Ureter (tissue), 1 donor: Measurements from ENCODE around the gene CACNA1C. TPM values are rescaled to one million over a fixed set of nuclear protein-coding genes. Genes with fewer than 3 reads are reported as not detected.
"Not testable (repeated sequence)": the region's sequence is repeated elsewhere in the genome, so short reads cannot be mapped to it uniquely, and the experiment has no call there.

Experiments
- DNase-seq: peaks from one replicate; pipeline ENCODE4 v3.0.0-alpha.2; 2020; ENCODE audit warnings: low spot score
- total RNA-seq: library from RNA; stranded (reverse); gene quantifications from one replicate; pipeline ENCODE4 v1.2.4, GENCODE V29; 2023
- donor health status: DM: yes; HTN: yes; CAD: no.

The CACNA1C gene
- total RNA-seq, 1 donor from 2014 or later = 30.1 TPM

- DNase-seq = no peak
Measured at GRCh38 chr12:2690348-2691005, 637.7 kb downstream of the CACNA1C start.

DNA sequence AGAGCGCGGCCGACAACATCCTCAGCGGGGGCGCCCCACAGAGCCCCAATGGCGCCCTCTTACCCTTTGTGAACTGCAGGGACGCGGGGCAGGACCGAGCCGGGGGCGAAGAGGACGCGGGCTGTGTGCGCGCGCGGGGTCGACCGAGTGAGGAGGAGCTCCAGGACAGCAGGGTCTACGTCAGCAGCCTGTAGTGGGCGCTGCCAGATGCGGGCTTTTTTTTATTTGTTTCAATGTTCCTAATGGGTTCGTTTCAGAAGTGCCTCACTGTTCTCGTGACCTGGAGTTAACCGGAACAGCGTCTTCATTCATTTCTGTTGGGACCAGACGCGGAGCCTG is 638.2 kb downstream of the CACNA1C start:
- DNase-seq = no peak

DNA sequence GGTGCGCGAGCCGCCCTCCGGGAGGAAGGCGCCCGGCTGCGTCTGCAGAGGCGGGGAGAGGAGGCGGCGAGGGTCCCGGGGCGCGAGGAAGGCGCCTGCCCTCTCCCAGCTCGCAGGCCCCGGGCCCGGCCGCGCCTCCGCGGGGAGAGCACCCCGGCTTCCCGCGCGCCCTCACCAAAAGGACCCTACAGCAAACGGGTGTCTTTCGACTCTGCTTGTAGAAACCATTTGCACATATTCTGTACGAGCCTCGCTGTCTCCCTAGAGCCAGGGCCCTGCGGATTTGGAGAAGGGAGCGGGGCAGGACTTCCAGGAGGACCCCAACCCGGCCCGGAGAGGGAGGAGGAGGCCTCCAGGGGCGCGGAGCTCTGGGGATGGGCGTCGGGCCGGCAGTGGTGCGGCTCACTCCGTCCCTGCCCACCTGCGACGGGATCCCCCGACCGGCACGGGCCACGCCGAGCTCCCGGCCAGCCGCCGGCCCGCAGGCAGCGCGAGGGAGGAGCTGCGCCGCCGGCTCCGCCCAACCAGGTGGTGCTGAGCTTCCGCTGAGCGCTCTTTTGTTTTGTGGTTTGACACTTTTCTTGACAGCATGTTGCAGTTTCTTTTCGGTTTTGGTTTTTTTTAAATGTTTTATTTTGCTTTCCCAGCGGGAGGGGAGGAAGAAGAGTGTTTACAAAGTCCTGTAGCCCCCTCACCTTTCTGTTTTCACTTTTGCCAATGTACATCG is 638.7 kb downstream of the CACNA1C start:
- DNase-seq = no peak

DNA sequence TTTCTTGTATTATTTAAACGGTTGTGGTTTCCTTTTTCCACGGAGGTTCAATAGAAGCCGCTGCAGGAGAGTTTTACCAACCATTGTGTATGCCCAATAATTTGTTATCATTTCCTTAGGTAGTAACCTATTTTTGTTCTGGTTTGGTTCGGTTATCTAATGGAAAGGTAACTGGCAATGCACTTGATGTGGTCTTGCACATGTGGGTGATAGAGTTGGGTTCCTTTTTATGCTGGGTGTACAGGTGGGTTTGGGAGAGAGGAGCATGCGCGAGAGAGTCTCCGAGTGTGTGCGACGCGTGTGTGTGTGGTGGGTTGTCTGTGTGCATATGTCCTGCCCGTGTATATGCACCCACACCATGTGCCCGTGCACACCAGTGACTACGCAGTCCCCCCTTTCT is 639.3 kb downstream of the CACNA1C start:
- DNase-seq = no peak

DNA sequence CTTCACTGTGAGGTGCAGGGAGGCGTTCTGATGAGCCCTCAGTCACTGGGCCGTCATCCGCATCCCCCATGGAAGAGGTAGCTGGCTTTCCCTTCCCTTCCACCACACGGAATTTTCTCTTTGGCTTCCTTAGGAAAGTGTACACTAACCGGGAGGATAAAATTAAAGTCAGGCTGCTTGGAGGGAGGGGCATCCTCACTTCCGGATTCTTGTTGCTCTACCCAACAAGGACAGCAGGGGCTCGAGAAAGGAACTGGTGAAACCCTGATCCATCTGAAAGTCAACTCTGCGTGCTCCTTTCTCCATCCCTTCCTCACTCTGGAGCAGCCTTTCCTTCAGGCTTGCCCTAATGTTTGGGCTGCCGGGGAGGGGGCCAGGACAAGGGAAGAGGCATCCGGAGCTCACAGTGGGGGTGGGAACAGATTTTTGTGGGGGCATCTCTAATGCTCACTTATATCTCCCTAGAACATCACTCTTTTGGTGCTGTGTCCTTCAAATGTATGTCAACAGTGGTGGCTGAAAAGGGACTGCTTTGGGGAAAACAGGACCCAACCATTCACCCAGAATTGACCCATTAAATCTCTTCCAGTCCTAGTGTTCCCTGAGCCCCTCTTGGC is 640.6 kb downstream of the CACNA1C start:
- DNase-seq = no peak

DNA sequence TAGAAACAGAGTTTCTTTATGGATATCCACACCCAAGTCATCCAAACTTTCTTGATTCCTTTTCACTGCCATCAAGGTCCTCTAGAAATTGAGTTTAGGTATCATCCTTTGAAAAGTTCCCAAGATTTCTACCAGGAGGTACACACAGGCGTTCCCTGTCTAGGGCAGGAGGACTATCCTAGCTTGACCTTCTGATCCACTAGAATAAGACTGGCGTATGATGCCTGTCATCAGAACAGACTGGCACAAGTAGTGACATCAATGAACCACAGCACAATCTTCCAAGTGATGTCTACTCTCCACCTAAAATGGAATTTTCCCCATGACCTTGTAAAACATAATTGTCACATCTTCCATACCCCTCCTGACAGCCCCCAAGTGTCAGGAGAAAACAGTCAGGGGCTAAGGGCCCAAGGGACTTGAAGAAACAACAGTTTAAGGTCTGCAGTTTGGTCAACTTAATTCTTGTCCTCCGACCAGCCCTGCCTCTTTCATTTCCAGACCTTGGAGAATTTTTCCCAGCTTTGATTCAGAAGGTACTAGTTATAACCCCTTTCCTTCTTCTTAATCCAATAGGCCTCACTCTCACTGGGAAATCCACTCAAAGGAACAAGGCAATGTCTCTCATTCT is 641.3 kb downstream of the CACNA1C start:
- DNase-seq = no peak

DNA sequence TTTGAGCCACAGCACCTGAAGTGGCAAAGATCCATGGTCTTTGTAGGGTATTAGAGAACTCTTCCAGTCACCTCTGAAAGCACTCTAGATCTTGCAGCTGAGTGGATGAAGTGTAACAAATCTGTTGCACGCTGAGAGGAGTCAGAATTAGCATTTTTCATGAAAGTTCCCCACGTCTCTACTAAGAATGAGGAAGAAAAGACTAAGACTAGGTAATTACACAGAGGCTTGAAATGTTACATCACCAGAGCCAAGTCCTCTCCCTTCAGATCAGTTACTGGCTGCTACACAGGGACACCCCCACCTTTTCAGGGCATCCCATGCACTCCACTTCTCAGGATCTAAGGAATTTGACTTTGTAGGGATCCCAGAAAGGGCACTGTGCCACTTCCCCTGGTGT is 643.3 kb downstream of the CACNA1C start:
- DNase-seq = no peak

DNA sequence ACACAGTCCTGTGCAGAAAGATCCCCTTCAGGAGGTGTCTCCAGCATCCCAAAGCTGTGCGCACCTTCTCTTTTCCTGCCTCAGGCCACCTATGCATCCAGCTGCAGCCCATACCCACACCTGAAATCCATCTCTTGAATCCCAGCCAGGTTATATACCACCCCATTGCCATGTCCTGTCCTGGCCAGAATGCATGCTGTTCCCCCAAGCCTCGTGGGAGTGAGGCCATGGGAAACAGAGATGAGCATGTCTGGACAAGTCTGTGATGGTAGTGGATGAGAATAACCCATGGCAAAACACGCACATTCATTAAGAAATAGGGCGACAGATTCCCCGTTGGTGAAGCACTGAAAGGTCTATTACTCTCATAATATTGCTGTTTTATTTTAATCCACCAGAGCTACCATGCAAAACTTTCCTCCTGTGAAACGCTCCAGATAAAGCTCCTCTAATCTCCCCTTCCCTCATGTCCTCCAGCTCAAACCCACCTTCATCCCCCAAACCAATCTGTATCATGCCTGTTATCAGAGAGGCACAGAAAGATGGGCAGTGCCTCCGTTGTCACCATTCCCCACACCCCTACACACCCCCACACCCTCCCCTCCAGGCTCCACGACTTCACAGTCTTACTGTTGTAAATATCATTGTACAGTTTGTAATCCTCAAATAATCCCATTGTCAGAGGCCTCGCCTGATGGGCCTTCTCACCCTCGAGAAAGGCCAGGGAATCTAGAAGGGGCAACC is 644.4 kb downstream of the CACNA1C start:
- no peak for DNase-seq

DNA sequence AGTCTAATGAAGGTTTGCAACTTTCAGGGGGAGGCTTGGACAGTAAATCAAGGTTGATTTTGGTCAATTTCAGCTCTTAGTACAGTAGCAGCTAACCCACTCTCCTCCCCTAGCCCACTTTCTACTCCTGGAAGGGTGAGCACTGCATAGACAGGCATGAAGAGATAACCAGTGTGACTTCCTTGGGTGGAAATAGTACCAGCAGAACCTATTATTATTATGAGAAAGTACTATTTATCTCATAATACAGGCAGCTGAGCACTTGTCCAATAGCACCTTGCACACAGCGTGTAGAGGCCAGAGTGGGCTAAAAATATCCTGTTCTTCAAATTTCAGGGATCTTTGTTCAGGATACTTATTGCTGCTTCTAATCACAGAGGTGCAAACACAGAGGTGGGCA is 645.8 kb downstream of the CACNA1C start:
- DNase-seq = no peak

DNA sequence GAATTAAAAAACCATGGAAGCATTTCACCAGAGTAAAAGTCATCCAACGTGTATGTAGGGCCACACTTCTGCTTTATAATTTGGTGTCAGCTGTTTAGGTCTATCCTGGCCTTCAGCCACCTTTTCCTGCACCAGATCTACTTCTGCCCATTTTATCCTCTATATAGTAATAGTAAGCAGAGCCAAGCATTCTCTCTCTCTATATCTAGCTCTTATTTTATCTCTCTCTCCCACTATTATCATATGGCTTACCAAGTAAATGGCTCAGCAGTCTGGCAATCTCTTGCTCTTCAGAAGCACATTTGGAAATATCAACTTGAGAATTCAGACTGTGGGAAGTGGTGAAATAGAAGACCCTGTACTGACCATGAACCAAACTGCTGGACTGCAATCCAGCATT is 657.9 kb downstream of the CACNA1C start:
- DNase-seq = no peak

GRCh38 chr12:2719392-2719791 is 666.6 kb downstream of the CACNA1C start:
- DNase-seq = no peak

- DNase-seq = no peak
Measured at GRCh38 chr12:2722806-2723205, 670.0 kb downstream of the CACNA1C start.

DNA sequence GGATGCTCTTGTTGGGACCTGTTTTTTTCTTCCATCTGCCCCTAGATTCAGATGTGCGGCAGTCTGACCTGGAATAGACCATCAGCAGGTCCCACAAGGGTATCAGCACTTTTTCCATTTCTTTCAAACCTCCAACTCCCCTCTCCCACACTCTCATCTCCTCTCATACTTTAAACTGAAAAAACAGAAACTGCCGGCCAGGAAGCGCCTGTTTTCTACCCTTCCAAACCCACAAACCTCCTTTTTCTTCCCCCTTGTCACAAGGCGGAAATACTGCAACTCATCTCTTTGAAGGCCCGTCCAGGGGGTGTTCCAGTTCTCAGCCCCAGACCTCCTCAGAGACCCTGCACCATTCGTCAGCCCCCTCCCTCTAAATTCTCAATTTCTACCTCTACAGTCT is 679.5 kb downstream of the CACNA1C start:
- DNase-seq = no peak

DNA sequence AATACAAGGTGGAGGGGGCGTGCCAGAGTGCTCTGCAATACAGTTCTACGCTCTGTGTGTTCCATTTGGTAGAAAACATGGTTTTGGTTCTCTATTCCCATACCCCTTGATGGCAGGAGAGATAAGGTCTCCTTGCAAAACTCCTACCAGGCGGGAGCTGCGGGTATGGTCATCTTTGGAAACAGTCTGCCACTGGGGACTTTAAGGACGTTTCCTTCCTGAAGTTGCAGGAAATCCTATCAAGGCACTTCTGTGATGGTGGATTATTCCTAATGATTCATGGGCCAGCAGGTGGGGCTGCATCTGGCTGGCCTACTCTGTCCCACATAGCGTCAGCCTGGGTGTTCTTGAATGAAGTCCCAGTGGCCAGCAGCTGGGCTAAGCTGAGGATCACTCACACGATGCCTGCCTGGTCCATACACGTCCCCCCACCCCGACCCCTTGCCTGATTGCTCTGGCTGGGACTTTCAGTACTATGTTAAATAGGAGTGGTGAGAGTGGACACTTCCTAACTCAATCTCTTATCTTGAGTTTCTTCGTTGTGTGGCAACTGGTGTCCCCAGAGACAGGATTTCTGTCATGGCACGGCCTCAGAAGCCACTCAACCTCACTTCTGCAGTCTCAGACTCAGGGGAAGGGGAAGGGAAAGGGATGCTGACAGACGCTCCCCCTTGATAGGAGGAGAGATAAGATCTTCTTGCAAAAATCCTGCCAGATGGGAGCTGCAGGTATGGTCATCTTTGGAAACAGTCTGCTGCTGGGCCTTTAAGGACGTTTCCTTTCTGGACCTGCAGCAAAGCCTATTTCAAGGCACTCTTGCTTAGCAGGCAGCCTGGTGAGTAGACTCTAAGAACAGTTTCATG is 680.9 kb downstream of the CACNA1C start:
- DNase-seq = no peak

DNA sequence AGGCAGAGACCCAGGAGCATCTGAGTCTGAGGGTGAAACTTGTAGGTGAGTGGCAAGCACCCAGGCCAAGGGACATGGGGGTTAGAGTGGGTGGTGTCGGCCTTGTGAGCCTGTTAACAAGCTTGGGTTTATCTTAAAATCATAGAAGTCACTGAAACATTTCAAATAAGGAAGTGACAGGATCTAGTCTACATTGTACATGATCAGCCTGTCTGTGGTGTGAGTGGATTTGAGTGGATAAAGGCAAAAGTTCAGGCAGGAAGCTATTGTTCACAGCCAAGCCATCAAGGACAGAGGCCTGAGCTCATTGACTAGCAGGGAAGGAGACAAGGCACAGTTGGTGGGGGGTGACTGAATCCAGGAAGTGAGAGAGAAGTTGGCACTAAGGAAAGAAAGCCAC is 682.6 kb downstream of the CACNA1C start:
- DNase-seq = no peak

GRCh38 chr12:2737656-2738241 is 685.0 kb downstream of the CACNA1C start:
- no peak for DNase-seq

GRCh38 chr12:2739069-2739468 is 686.3 kb downstream of the CACNA1C start:
- no peak for DNase-seq

DNA sequence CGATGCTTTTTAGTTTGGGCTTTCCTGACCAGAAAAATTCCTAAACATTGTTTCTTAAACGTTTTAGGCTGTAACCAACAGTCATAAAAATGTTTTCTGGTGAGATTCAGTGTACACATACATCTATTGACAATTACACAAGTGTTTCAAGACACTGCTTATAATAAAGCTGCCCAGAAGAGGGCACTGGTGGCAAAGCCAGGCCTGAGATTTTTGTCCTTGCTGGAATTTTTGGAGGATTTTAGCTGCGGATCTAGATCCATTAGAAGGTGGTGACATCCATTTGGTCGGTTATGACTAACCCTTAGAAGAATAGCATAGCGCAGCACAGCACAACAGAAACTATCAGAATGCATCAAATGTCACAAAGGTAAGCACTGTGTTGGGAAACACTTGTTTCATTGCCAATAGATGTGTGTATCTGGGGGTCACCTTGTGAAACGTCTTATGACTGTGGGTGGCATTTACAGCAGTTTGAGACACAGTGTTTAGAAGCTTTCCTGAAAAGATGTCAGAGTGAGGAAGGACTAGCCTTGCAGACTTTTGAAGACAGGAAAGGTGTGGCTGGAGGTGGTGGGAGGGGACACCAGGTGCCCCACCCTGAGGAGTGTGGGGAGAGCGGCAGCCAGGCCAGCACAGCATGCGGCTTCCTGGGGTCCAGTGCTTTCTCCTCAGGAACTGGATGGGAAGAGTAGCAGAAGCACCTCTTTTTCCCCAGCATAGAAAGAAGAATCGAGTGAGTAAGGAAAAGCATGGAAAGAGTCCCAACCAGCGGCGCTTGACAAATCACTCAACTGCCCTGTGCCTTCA is 687.2 kb downstream of the CACNA1C start:
- DNase-seq = no peak

DNA sequence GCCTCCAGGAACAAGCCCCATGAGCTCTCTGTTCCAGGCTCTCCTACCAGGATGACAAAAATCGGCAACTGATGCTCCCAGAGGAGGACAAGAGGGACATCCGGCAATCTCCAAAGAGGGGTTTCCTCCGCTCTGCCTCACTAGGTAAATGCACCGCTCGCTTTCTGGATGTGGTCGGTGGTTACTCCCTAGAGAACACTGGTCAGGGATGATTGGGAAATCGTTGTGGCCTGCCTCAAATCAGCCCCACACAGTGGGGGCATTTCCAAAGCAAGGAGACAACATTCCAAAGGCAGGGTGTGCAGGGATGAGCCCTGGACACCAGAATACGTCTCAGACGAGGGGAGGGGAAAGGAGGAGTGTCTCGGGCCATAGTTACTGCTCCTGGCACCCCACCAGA is 689.2 kb downstream of the CACNA1C start:
- DNase-seq = not testable (repeated sequence)

DNA sequence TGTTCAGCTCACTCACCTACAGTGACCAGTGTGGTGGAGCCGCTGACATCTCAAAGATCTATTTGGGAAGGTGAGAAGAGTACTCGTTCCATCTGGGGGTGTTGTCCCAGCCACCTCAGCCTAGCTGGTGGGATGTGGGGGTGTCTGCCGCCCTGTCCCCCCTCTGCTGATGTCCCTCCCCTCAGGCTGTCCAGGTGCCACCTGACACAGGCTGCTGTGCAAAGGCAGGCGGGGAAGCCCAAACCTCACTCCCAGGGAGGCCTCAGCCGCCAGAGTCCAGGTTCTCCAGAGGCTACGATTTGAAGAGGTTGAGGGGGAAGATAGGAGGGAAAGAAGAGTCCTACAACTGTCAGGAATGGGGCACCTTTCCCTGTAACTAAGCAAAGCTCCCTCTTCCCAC is 690.7 kb downstream of the CACNA1C start:
- DNase-seq = no peak
